NCI-H2029 (cell line): Measurements from ENCODE around the gene KLHL22.
"Not testable (repeated sequence)": the region's sequence is repeated elsewhere in the genome, so short reads cannot be mapped to it uniquely, and the experiment has no call there.

Experiments
- DNase-seq: peaks from one replicate; lab custom pipeline; 2025; lab: John Stamatoyannopoulos, UW

Gene KLHL22

DNA sequence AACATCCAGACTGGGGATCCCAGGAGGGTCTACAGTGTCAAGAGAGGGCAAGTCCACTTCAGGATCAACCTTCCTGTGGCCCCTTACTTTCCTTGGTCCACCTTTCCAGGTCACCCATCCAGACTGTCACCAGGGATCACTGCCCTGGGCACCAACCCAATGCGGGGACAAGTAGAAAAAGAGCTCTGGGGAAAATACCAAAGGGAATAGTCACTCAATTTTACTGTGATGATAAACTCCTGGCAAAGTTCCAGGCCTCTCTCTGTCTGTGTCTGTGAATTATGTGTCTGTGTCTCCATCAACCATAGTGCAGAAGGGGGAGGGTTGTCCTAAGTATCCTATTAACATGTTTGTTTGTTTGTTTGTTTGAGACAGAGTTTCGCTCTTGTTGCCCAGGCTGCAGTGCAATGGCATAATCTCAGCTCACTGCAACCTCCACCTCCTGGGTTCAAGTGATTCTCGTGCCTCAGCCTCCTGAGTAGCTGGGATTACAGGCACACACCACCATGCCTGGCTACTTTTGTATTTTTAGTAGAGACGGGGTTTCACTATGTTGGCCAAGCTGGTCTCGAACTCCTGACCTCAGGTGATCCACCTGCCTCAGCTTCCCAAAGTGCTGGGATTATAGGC lies 8.8 kb upstream of the KLHL22 start:
- not testable (repeated sequence) for DNase-seq

DNA sequence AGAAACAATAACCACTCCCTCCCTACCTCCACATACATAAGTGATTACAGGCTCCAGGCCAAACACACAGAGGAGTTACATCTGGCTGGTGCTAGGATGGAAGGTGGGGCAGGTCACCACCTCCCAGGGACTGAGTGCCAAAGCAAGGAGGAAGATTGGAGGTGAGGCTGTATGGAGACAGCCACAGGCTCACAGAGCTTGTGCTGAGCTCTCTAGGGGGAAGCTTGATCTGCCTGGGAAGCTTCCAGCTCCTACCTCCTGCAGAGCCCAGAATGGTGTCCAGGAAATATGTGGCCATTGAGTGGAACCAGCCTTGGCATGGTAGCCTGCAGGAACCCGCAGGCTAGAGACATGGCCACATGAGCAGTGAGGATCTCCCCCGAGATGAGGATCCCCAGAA lies 8.2 kb upstream of the KLHL22 start:
- peak; percentile 60 for DNase-seq

GRCh38 chr22:20499769-20500168 lies 4.2 kb upstream of the KLHL22 start:
- DNase-seq, result peak; percentile 34

GRCh38 chr22:20498913-20499312 lies 3.3 kb upstream of the KLHL22 start:
- DNase-seq, result no peak

GRCh38 chr22:20497426-20497825 lies 1.8 kb upstream of the KLHL22 start:
- no peak for DNase-seq

DNA sequence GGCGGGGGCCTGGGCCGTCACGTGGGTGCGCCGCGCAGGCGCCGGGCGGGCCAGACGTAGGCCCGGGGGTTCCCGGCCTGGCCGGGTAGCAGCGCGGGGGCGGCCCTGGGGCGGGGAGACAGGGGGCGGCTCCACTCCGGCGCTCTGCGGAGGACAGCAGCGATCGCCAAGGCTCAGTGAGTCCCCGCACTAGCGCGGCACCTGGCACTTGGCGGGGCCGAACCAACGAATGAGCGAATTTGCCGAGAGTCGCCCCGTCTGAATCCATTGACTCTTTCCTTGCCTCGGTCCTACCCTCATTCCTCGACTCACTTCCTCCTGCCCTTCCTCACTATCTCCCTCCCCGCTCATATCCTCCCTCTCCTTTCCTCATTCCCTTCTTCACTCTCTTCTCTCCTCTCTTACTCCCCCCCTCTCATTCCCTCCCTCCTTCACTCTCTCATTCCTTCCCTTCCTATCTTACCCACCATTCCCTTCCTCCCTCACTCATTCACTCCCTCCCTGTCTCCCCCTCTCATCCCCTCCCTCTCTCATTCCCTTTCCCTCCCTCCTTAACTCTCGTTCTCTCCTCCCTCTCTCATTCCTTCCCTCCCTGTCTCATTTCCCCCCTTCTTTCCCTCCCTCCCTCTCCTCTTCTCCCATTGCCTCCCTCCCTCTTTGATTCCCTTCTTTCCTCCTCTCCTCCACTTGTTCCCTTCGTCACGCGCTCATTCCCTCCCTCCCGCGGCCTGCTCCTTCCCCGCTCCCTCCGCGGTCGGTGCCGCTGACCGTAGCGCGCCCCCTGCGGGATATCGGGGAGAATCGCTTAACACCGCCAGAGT lies 476 bp upstream of the KLHL22 start:
- DNase-seq, result peak; percentile 83

GRCh38 chr22:20491346-20491745 lies 4.2 kb downstream of the KLHL22 start:
- no peak for DNase-seq

DNA sequence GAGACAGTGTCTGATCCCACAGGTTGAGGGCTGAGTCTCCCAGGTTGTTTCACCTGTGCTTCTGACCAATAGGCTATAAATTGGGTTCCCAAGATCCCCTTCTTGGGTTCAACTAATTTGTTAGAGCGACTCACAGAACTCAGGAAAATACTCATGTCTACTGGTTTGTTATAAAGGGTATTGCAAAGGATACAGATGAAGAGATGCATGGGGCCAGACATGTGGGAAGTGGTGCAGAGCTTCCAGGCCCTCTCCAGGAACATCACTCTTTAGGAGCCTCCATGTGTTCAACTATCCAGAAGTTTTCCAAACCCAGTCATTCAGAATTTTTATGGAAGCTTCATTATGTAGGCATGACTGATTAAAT lies 4.7 kb downstream of the KLHL22 start:
- no peak for DNase-seq

DNA sequence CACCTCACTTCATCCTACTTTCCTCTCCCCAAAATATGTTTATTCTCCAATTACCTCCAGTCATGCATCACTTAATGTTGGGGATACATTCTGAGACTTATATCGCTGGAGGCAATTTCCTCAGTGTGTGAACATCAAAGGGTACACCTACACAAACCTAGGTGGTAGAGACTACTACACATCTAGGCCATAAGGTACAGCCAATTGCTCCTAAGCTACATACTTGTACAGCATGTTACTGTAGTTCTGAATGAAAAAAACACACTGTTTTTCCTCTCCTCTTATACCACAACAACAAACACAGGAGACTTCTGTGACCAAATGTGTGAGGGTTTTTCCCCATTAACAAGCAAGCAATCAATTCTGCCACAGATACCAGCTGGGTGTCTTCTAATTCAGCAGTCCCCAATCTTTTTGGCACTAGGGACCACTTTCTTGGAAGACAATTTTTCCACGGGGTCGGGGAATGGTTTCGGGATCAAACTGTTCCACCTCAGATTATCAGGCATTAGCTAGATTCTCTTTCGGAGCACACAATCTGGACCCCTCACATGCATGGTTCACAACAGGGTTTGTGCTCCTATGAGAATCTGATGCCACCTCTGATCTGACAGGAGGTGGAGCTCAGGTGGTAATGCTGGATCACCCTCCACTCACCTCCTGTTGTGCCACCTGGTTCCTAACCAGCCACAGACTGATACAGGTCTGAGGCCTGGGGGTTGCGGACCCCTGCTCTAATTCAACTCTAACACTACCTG lies 5.2 kb downstream of the KLHL22 start:
- DNase-seq, result no peak

- DNase-seq, result no peak
Measured at GRCh38 chr22:20488946-20489345, 6.6 kb downstream of the KLHL22 start.

GRCh38 chr22:20487715-20488114 lies 7.9 kb downstream of the KLHL22 start:
- no peak for DNase-seq

DNA sequence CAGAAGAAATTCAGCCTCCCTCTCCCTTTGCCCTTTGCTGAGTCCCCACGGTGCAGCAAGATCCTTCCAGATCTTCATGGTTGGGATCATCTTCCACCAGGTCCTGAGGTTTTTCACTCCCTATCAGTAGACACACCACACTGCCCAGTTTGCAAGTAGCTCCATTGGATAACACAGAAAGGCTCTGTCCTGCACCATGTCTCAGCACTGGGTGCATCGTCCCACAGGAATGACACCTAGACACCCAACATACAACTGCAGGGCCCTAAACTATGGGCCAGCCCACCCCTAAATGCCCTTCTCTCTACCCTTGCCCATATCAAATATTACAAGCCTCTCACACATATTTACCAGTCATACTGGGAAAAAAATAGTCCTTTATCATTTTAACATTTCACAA lies 9.4 kb downstream of the KLHL22 start:
- DNase-seq, result no peak

- no peak for DNase-seq
Measured at GRCh38 chr22:20484948-20485683, 10.5 kb downstream of the KLHL22 start.

DNA sequence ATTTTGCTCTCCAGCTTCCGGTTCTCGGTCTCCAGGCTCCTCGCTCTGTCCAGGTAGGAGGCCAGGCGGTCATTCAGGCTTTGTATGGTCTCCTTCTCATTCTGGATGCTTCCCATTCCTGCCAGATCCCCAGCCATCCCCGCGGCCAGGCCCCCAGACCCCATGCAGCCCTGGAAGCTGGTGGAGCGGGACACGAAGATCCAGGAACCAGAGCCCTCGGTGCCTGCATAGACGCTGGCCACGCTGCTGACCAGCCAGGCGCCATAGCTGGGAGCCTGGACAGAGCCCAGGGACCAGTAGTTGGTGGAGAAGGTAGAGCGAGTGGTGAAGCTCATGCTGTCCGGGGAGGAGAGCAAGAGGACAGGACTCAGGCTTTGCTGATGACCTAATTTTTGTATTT lies 11.8 kb downstream of the KLHL22 start:
- no peak for DNase-seq

GRCh38 chr22:20483143-20483506 lies 12.5 kb downstream of the KLHL22 start:
- not testable (repeated sequence) for DNase-seq

- no peak for DNase-seq
Measured at GRCh38 chr22:20479612-20480196, 15.9 kb downstream of the KLHL22 start.

DNA sequence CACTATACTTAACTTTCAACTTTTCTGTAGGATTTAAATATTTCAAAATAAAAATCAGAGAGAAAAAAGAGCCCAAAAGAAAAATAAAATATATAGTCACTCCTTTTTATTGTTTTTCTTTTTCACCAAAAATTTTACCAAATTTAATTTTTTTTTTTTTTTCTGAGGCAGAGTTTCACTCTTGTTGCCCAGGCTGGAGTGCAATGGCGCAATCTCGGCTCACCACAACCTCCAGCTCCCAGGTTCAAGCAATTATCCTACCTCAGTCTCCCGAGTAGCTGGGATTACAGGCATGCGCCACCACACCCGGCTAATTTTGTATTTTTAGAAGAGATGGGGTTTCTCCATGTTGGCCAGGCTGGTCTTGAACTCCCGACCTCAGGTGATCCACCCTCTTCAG lies 17.5 kb downstream of the KLHL22 start:
- DNase-seq, result not testable (repeated sequence)

- DNase-seq, result not testable (repeated sequence)
Measured at GRCh38 chr22:20475569-20475968, 20.0 kb downstream of the KLHL22 start.

DNA sequence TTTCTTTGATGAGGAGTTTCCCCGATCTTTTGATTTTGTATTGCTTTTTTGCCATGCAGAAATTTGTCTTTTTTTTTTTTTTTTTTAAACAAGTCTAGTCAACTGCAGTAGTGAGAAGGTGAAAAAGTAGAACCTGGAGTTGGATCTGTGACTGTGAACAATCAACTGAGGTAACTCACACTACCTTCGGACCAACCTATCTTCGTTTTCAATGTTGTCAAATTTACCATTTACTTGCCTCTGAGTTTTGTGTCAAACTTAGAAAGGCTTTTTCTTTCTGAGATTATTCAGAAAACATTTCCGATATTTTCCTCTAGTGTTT lies 20.5 kb downstream of the KLHL22 start:
- DNase-seq, result no peak

GRCh38 chr22:20472629-20473442 lies 22.8 kb downstream of the KLHL22 start:
- DNase-seq, result no peak

GRCh38 chr22:20471126-20471833 lies 24.3 kb downstream of the KLHL22 start:
- no peak for DNase-seq
